ENCODE data around the gene PCSK6. TPM values are rescaled to one million over a fixed set of nuclear protein-coding genes. Genes with fewer than 3 reads are reported as not detected.

PCSK6 gene
- polyA plus RNA-seq, 3 donors = 0.05 to 0.10 TPM; not detected in 1

DNA sequence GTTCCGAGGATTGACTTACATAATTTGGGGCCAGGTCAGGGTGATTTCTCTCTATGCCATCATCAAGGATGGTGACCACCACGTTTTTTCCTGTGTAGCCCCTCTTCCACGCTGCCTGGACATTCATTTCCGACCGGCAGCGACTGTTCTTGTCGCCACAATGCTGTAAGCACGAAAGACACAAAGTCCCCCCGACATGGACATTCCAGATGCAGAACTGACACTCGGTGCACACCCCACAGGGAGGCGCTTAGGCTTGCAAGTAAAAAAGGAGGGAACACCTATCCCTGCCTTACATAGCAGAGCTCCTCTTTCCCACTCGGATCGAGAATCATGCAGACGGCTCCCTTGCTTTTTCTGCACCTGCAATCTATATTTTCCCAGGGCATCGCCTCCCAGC lies 58.2 kb downstream of the PCSK6 start:
- H3K4me1 Mint-ChIP-seq = no peaks in the 10 kb centered on the region
- no peaks in the 10 kb centered on the region for H3K36me3 Mint-ChIP-seq
- DNase-seq = no peak
- H3K9me3 Mint-ChIP-seq = no peaks in the 10 kb centered on the region
- intact Hi-C loops (cut with micrococcal nuclease) = no loop called here
- Histone ChIP-seq H3K27me3 (ENCODE audit: control insufficient read depth in 2 of 2, insufficient read depth in 2 of 2, low read length in 2 of 2) (no peaks in the 10 kb centered on the region), H3K4me3 (replicated peaks in 1 of 3; ENCODE audit: low read depth in 2 of 3, low read length in 3 of 3) (no peak overlapping the region), H3K27ac (ENCODE audit: low read depth in 1 of 2, low read length in 2 of 2) (no peak overlapping the region), H3K4me1 (ENCODE audit: control insufficient read depth in 1 of 2, insufficient read depth in 2 of 2, low read length in 2 of 2) (no peaks in the 10 kb centered on the region), H3K9ac (ENCODE audit: insufficient read depth, low read length, poor library complexity, severe bottlenecking) (no peak overlapping the region), H3K4me2 (replicated peaks; ENCODE audit: extremely low read depth, low read length, poor library complexity, severe bottlenecking) (no peak overlapping the region), H3K79me2 (ENCODE audit: insufficient read depth, low read length) (no peaks in the 10 kb centered on the region), H2AFZ (ENCODE audit: insufficient read depth, low read depth, low read length, poor library complexity, severe bottlenecking) (no peak overlapping the region), H3K9me3 (replicated peaks in 1 of 2; ENCODE audit: control insufficient read depth in 1 of 2, insufficient read depth in 1 of 2, low read length in 2 of 2) (no peaks in the 10 kb centered on the region), H4K20me1 (ENCODE audit: insufficient read depth, low read length) (no peaks in the 10 kb centered on the region), H3K36me3 (replicated peaks in 1 of 2; ENCODE audit: control insufficient read depth in 1 of 2, insufficient read depth in 2 of 2, low read length in 2 of 2) (no peaks in the 10 kb centered on the region)
- no peak overlapping the region for H3K27ac Mint-ChIP-seq
- H3K27me3 Mint-ChIP-seq (ENCODE audit: low read depth in 3 of 3) = peaks cover 6 to 17% (median 9%) of the 10 kb centered on the region in 3 donors
- TF ChIP-seq, protein P1, sequence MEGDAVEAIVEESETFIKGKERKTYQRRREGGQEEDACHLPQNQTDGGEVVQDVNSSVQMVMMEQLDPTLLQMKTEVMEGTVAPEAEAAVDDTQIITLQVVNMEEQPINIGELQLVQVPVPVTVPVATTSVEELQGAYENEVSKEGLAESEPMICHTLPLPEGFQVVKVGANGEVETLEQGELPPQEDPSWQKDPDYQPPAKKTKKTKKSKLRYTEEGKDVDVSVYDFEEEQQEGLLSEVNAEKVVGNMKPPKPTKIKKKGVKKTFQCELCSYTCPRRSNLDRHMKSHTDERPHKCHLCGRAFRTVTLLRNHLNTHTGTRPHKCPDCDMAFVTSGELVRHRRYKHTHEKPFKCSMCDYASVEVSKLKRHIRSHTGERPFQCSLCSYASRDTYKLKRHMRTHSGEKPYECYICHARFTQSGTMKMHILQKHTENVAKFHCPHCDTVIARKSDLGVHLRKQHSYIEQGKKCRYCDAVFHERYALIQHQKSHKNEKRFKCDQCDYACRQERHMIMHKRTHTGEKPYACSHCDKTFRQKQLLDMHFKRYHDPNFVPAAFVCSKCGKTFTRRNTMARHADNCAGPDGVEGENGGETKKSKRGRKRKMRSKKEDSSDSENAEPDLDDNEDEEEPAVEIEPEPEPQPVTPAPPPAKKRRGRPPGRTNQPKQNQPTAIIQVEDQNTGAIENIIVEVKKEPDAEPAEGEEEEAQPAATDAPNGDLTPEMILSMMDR (IDR thresholded peaks at IDR 0.05) = no peak
- WGBS (ENCODE audit: insufficient coverage) = 89% methylated on average over 15 of the region's 15 CpGs
- no peak overlapping the region for H3K4me3 Mint-ChIP-seq

GRCh38 chr15:101429646-101430045 lies 59.9 kb downstream of the PCSK6 start:
- Histone ChIP-seq H2AFZ (ENCODE audit: insufficient read depth, low read depth, low read length, poor library complexity, severe bottlenecking) (no peak overlapping the region), H3K4me1 (ENCODE audit: control insufficient read depth in 1 of 2, insufficient read depth in 2 of 2, low read length in 2 of 2) (no peaks in the 10 kb centered on the region), H3K27me3 (ENCODE audit: control insufficient read depth in 2 of 2, insufficient read depth in 2 of 2, low read length in 2 of 2) (no peaks in the 10 kb centered on the region), H3K9ac (ENCODE audit: insufficient read depth, low read length, poor library complexity, severe bottlenecking) (no peak overlapping the region), H3K79me2 (ENCODE audit: insufficient read depth, low read length) (no peaks in the 10 kb centered on the region), H3K9me3 (replicated peaks in 1 of 2; ENCODE audit: control insufficient read depth in 1 of 2, insufficient read depth in 1 of 2, low read length in 2 of 2) (no peaks in the 10 kb centered on the region), H3K4me2 (replicated peaks; ENCODE audit: extremely low read depth, low read length, poor library complexity, severe bottlenecking) (no peak overlapping the region), H3K27ac (ENCODE audit: low read depth in 1 of 2, low read length in 2 of 2) (no peak overlapping the region), H3K4me3 (replicated peaks in 1 of 3; ENCODE audit: low read depth in 2 of 3, low read length in 3 of 3) (no peak overlapping the region), H4K20me1 (ENCODE audit: insufficient read depth, low read length) (no peaks in the 10 kb centered on the region), H3K36me3 (replicated peaks in 1 of 2; ENCODE audit: control insufficient read depth in 1 of 2, insufficient read depth in 2 of 2, low read length in 2 of 2) (no peaks in the 10 kb centered on the region)
- Mint-ChIP-seq H3K27me3 (ENCODE audit: low read depth in 3 of 3) (peaks cover 4 to 21% (median 7%) of the 10 kb centered on the region in 3 donors), H3K4me1 (no peaks in the 10 kb centered on the region), H3K4me3 (no peak overlapping the region), H3K27ac (no peak overlapping the region), H3K9me3 (no peaks in the 10 kb centered on the region), H3K36me3 (no peaks in the 10 kb centered on the region)
- TF ChIP-seq, protein P1 (IDR thresholded peaks at IDR 0.05) = no peak
- WGBS (ENCODE audit: insufficient coverage) = 90% methylated on average over 14 of the region's 18 CpGs
- DNase-seq = no peak
- intact Hi-C loops (cut with micrococcal nuclease) = no loop called here

Data from CD14-positive monocyte (primary cell).